GM12873 (cell line): ENCODE data around the gene SLC22A12.

Experiments
- TF ChIP-seq, protein P1 (sequence below): IDR thresholded peaks from 2 replicates; pipeline ENCODE4 v1.5.1; 2012; ENCODE audit warnings: low read depth, mild to moderate bottlenecking, moderate library complexity, low read length, control low read depth; ENCODE audit not compliant: insufficient read depth; ENCODE audit errors: missing control alignments

The SLC22A12 gene

DNA sequence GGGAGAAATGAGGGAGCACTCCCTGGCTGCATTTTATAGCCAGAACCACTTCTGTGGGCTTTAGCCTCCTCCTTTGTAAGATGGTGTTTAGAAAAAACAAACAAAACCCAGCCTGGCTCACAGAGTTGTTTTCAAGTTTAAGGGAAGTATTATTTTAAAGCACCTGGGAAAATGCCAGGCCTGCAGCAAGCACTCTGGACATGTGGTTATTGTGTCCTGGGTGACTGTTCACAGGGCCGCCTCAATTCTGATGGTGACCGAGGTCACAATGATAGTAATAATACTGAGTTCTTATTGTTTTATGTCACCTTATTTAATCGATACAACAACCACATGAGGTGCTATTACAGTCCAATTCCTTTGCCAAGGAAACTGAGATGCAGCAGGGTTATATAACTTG, 20.7 kb upstream of the SLC22A12 start:
- TF ChIP-seq, protein P1, sequence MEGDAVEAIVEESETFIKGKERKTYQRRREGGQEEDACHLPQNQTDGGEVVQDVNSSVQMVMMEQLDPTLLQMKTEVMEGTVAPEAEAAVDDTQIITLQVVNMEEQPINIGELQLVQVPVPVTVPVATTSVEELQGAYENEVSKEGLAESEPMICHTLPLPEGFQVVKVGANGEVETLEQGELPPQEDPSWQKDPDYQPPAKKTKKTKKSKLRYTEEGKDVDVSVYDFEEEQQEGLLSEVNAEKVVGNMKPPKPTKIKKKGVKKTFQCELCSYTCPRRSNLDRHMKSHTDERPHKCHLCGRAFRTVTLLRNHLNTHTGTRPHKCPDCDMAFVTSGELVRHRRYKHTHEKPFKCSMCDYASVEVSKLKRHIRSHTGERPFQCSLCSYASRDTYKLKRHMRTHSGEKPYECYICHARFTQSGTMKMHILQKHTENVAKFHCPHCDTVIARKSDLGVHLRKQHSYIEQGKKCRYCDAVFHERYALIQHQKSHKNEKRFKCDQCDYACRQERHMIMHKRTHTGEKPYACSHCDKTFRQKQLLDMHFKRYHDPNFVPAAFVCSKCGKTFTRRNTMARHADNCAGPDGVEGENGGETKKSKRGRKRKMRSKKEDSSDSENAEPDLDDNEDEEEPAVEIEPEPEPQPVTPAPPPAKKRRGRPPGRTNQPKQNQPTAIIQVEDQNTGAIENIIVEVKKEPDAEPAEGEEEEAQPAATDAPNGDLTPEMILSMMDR = no peak

DNA sequence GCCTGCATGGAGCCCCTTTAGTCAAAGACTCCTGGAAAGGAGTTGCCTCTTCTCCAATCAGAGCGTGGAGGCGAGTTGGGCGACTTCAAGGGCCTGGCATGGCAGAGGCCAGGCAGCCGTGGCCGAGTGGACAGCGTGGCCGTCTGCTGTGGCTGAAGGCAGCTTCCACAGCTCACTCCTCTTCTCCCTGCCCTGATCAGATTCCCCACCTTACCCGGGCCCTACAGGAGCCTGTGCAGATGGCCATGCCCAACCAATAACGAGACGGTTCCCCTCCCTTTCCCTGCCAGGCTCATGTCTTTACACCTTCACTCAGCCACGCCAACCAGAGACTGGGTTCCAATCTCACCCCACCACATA, 20.0 kb upstream of the SLC22A12 start:
- TF ChIP-seq, protein P1 = no peak

DNA sequence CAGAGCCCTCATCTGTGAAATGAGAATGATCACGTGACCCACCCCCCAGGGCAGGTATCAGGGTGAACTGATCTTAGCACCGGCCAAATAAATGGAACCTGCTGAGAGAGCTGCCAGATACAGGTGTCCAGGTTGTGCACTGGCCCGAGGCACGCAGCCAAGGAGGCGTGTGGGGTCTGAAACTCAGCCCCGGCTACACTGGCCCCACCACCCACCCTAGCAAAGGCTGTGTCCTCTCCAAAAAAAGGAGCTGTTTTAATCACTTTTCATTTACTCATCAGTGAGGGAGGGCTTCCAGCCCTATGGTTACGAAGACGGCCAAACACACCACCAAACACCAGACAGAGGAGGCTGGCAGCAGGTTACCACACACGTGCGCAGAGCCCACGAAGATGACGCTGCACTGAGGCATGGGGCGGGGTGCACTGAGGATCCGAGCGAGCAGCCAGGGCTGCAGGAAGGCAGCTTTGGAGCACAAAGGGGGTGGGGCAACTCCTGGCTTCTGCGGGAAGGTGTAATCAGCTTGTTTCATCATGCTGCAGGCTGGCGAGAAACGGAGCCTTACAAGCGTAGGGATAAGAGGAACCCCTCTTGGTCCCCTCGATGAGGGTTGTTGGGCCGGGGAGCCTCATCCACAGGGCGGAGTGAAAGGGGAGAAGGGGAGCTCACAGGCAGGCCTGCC, 19.5 kb upstream of the SLC22A12 start:
- TF ChIP-seq, protein P1 = no peak

DNA sequence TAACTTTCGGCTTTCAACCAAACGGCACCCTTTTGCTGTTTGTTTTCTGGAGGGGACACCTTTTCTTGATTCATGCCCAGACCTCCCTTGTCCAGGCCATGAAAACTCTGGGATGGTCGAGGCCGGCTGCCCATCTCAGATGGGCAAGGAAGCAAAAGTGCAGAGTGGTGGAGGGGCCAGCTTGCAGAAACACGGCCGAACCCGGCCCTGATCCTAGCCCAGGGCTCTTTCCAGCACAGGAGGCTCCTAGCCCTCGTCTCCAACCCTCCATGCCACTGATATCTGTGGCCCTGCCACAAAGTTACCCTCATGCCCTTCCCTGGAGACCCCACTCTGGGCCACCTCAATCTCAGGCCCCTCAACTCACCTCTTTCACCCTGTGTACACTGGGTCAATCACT, 18.9 kb upstream of the SLC22A12 start:
- TF ChIP-seq, protein P1 = no peak

DNA sequence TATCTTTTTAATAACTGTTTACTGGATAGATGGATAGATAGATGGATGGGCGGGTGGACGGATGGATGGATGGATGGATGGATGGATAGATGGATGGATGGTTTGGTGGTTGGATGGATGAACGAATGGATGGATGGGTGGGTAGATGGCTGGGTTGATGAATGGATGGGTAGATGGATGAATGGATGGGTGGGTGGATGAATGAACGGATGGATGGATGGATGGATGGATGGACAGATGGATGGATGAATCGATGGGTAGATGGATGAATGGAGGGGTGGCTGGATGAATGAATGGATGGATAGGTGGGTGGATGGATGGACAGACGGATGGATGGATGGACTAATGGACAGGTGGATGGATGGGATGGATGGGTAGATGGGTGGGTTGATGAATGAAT, 13.8 kb upstream of the SLC22A12 start:
- TF ChIP-seq, protein P1 = no peak

DNA sequence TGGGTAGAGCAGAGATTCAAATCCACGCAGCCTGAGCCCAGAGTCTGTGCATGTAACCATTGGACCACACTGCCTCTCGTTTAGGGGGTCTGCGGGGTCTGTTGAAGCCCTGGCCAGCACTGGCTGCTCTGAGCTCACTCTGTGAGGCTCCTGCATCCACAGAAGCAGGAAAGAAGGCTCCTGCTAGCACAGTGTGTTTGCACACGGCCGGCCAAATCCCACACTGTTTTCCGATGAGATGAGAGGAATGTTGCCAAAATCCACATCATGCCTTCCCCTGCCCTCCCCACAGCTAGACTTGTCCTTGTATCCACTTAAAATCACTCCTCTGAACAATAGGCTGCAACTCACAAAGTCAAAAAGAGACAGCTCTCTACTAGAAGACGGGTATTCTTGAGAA, 10.6 kb upstream of the SLC22A12 start:
- TF ChIP-seq, protein P1 = no peak

DNA sequence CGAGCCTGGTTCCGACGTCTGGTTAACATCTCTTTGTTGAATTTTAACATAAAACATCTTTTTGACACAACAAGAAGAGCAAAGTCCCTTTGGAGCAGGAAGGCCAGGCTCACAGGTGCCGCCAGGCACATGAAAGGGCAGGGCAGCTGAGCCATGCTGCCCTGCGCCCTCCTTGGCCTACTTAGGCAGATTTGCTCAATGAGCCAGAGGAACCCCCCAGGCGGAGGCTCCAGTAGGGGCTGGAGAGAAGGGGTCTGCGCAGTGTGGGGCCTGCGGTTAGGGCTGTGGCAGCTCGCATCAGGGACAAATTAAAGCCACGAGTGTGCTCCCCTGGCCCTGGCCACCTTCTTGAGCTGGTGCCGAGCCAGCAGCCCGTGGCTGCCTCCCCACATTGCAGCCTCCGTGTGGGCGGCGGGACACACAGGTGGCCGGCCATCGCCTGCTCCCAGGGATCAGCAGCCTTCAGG, 9.9 kb upstream of the SLC22A12 start:
- TF ChIP-seq, protein P1 = no peak
